GM23338 (cell line): ENCODE measurements around the gene HNF1B. TPM values are rescaled to one million over a fixed set of nuclear protein-coding genes. Genes with fewer than 3 reads are reported as not detected.
A peak's percentile ranks its signal among the peaks of the same experiment; 100 is the strongest.

Experiments
- ATAC-seq: fragments of 200-7000 bp; cut with Tn5 transposase; 3 replicates; pipeline ENCODE4 v1.9.1; 2020
- DNase-seq: peaks from one replicate; pipeline ENCODE4 v3.0.0-alpha.2; 2015; ENCODE audit warnings: low spot score
- H2AFZ ChIP-seq: fragments of 200-600 bp; sonication (generic); 2 replicates; pipeline ENCODE4 v1.8.0; 2016; ENCODE audit warnings: antibody characterized with exemption, mild to moderate bottlenecking, moderate library complexity
- H3F3A ChIP-seq: fragments of 200-600 bp; sonication (generic); replicated peaks from 2 replicates; pipeline ENCODE4 v1.8.0; 2017; ENCODE audit warnings: antibody characterized with exemption, mixed run types, low read depth
- H3K27ac ChIP-seq: fragments of 200-600 bp; sonication (generic); 2 replicates; pipeline ENCODE4 v1.6.1; 2016; ENCODE audit warnings: low read depth
- H3K27me3 ChIP-seq: fragments of 200-600 bp; sonication (generic); 2 replicates; pipeline ENCODE4 v1.8.0; 2016; ENCODE audit warnings: mild to moderate bottlenecking, mixed run types, moderate library complexity; ENCODE audit not compliant: insufficient read depth
- H3K36me3 ChIP-seq: fragments of 200-600 bp; sonication (generic); 2 replicates; pipeline ENCODE4 v1.8.0; 2016; ENCODE audit warnings: mild to moderate bottlenecking; ENCODE audit not compliant: insufficient read depth
- H3K4me1 ChIP-seq: fragments of 200-600 bp; sonication (generic); 2 replicates; pipeline ENCODE4 v1.8.0; 2016; ENCODE audit warnings: mild to moderate bottlenecking, moderate library complexity; ENCODE audit not compliant: insufficient read depth
- H3K4me2 ChIP-seq: fragments of 200-600 bp; sonication (generic); 2 replicates; pipeline ENCODE4 v1.7.1; 2017; ENCODE audit warnings: mixed run types
- H3K4me3 ChIP-seq: fragments of 200-600 bp; sonication (generic); 2 replicates; pipeline ENCODE4 v1.6.1; 2016; ENCODE audit warnings: mixed run types
- H3K79me2 ChIP-seq: fragments of 200-600 bp; sonication (generic); replicated peaks from 2 replicates; pipeline ENCODE4 v1.8.0; 2017; ENCODE audit warnings: mild to moderate bottlenecking; ENCODE audit not compliant: insufficient read depth
- H3K9me2 ChIP-seq: fragments of 200-600 bp; sonication (generic); 2 replicates; pipeline ENCODE4 v1.8.0; 2017; ENCODE audit not compliant: insufficient read depth
- H4K20me1 ChIP-seq: fragments of 200-600 bp; sonication (generic); replicated peaks from 2 replicates; pipeline ENCODE4 v1.8.0; 2017; ENCODE audit warnings: mild to moderate bottlenecking; ENCODE audit not compliant: insufficient read depth
- H3K27ac Mint-ChIP-seq: 2 replicates; pipeline ENCODE4 v1.8.0; 2020; ENCODE audit warnings: inconsistent platforms, mild to moderate bottlenecking, moderate library complexity, mixed read lengths
- H3K27me3 Mint-ChIP-seq: 3 replicates; pipeline ENCODE4 v1.8.0; 2022; ENCODE audit warnings: low read depth, mild to moderate bottlenecking, moderate library complexity, mixed read lengths, inconsistent platforms; ENCODE audit not compliant: insufficient read depth, poor library complexity
- H3K36me3 Mint-ChIP-seq: 3 replicates; pipeline ENCODE4 v1.8.0; 2021; ENCODE audit warnings: low read depth, mild to moderate bottlenecking, inconsistent platforms, moderate library complexity, mixed read lengths
- H3K4me1 Mint-ChIP-seq: 3 replicates; pipeline ENCODE4 v1.8.0; 2020; ENCODE audit warnings: mild to moderate bottlenecking, inconsistent platforms, mixed read lengths
- H3K4me3 Mint-ChIP-seq: 3 replicates; pipeline ENCODE4 v1.8.0; 2021; ENCODE audit warnings: moderate library complexity, mild to moderate bottlenecking, inconsistent platforms, mixed read lengths
- H3K9me3 Mint-ChIP-seq: 3 replicates; pipeline ENCODE4 v1.8.0; 2020; ENCODE audit warnings: moderate library complexity, mild to moderate bottlenecking, inconsistent platforms, mixed read lengths
- CREB1 ChIP-seq: fragments of 250-450 bp; sonication (Bioruptor Pico); IDR thresholded peaks from 2 replicates; pipeline ENCODE4 v1.5.0; 2020; ENCODE audit warnings: low read depth, mild to moderate bottlenecking, moderate library complexity
- CTCF ChIP-seq, 2 experiments: fragments of 200-600 bp in 1 of 2; sonication (generic) in 1 of 2; conservative IDR thresholded peaks; 2 replicates each; pipeline versions ENCODE4 v1.5.1 to v1.6.1; 2016 to 2017; ENCODE audit warnings: antibody characterized with exemption in 2 of 2, low read depth in 2 of 2, mild to moderate bottlenecking in 2 of 2, moderate library complexity in 1 of 2
- ETS1 ChIP-seq: IDR thresholded peaks from 2 replicates; pipeline ENCODE4 v1.6.1; 2016; ENCODE audit warnings: antibody characterized with exemption
- EZH2phosphoT487 ChIP-seq: fragments of 200-600 bp; sonication (generic); IDR thresholded peaks from one replicate; pipeline ENCODE4 v1.8.1; 2018; ENCODE audit warnings: antibody characterized with exemption; ENCODE audit not compliant: unreplicated experiment
- NANOG ChIP-seq: IDR thresholded peaks from 2 replicates; pipeline ENCODE4 v1.6.1; 2016; ENCODE audit warnings: antibody characterized with exemption, borderline replicate concordance
- POLR2AphosphoS5 ChIP-seq: IDR thresholded peaks from 2 replicates; pipeline ENCODE4 v1.6.1; 2016; ENCODE audit warnings: antibody characterized with exemption, low read depth
- REST ChIP-seq: IDR thresholded peaks from one replicate; pipeline ENCODE4 v1.6.1; 2018; ENCODE audit warnings: antibody characterized with exemption; ENCODE audit not compliant: unreplicated experiment
- STAT1 ChIP-seq: IDR thresholded peaks from one replicate; pipeline ENCODE4 v1.6.1; 2016; ENCODE audit warnings: antibody characterized with exemption; ENCODE audit not compliant: unreplicated experiment
- ZNF114 ChIP-seq: fragments of 250-450 bp; sonication (Bioruptor Pico); IDR thresholded peaks from 2 replicates; pipeline ENCODE4 v1.5.0; 2020; ENCODE audit warnings: mild to moderate bottlenecking, moderate library complexity
- ZNF331 ChIP-seq: fragments of 250-450 bp; sonication (Bioruptor Pico); IDR thresholded peaks from 2 replicates; pipeline ENCODE4 v1.5.0; 2020; ENCODE audit warnings: low read depth, mild to moderate bottlenecking, moderate library complexity
- ZNF462 ChIP-seq: fragments of 250-450 bp; sonication (Bioruptor Pico); IDR thresholded peaks from 2 replicates; pipeline ENCODE4 v1.5.0; 2020; ENCODE audit warnings: mild to moderate bottlenecking, moderate library complexity
- polyA plus RNA-seq: library from polyadenylated mRNA; unstranded; fragments of >200 nt; fragmentation: Nextera tagmentation; extraction: Ambion mirVana; gene quantifications from 2 replicates; pipeline ENCODE4 v1.2.1, GENCODE V29; 2016
- total RNA-seq: library from RNA; depleted of rRNA; stranded (reverse); fragments of >200 nt; shearing (Covaris generic); gene quantifications from 2 replicates; pipeline ENCODE4 v1.2.3, GENCODE V29; 2014

HNF1B gene
- total and polyA plus RNA-seq, 2 experiments from 2014 or later, result 0.07 to 0.19 TPM

GRCh38 chr17:37743612-37743874 is 1.3 kb downstream of the HNF1B start:
- Histone ChIP-seq H3K27me3 (peaks cover 100% of the 10 kb centered on the region), H3K4me1 (peaks cover 24% of the 10 kb centered on the region), H3F3A (peaks cover 12% of the 10 kb centered on the region; the same call in 1 of the 2 replicates), H4K20me1 (0 out of 2 replicates have a peak, but pooled peaks cover 6% of the 10 kb centered on the region), H3K79me2 (no peaks in the 10 kb centered on the region), H3K36me3 (no peaks in the 10 kb centered on the region), H3K4me2 (peak overlapping the region; percentile 94), H2AFZ (peak overlapping the region; percentile 99), H3K27ac (no peak overlapping the region), H3K4me3 (peak overlapping the region; percentile 78), H3K9me2 (no peaks in the 10 kb centered on the region)
- peaks cover 11% of the 10 kb centered on the region for H3K4me1 Mint-ChIP-seq
- no peaks in the 10 kb centered on the region; the same call in 2 of the 3 replicates for H3K36me3 Mint-ChIP-seq
- TF ChIP-seq CTCF (conservative IDR thresholded peaks at IDR 0.05; ENCODE audit: low read depth in 2 of 2), result no peak
- TF ChIP-seq CREB1 (CRISPR knock-in tag), result no peak
- no peak for TF ChIP-seq ZNF331
- TF ChIP-seq POLR2AphosphoS5, result no peak
- TF ChIP-seq EZH2phosphoT487, result no peak
- no peak for TF ChIP-seq NANOG
- no peak for TF ChIP-seq ZNF462 (CRISPR knock-in tag)
- no peak for TF ChIP-seq ETS1
- no peak for TF ChIP-seq STAT1
- TF ChIP-seq ZNF114 (CRISPR knock-in tag), result no peak
- TF ChIP-seq REST, result no peak
- DNase-seq (no peak), ATAC-seq (peak; percentile 11; the same call in 2 of the 3 replicates)
- peaks cover 94% of the 10 kb centered on the region for H3K27me3 Mint-ChIP-seq
- peak overlapping the region; percentile 83 for H3K4me3 Mint-ChIP-seq
- H3K27ac Mint-ChIP-seq, result no peak overlapping the region
- no peaks in the 10 kb centered on the region for H3K9me3 Mint-ChIP-seq
